ENCODE data around the gene ANKRD44.

The ANKRD44 gene

DNA sequence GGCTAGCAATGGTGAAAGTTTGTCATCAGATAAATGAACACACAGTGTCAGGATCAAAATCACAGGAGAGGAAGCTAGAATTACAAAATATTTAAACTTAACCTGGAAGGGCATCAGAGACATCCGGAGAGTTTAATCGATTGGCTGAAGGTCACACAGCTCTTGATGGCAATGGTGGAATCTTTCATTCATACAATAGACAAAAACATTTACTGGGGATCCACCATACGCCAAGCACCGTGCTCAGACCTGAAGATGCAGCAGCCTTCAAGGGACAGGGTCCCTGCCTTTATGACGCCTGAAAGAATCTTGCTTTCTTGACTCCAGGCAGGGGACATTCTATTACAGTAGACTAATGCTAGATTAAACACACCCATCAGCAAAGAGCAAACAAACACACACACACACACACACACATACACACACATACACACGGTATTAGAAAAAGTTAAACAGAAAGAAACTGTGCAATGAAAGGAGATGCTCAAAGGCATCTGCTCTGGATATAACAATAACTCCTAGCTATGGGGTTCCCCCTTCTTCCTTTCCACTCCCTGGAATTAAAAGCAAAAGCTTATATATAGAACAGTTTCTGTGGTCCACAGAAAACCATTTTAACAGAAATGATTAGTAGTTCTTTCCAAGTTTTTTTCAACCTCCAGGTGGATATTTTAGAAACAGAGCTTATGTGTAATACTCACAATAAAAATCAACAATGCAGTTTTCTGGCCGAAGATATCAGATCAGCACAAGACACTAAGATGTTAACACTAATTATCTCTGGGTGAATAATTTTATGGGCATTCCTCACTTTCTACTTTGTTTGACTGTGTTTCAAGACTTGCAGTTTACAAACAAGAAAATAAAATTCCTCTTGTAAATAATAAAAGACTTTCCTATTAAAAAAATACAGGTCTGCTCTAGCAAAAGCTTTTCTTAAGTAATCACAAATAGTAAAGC lies 151.7 kb downstream of the ANKRD44 start:
- TF ChIP-seq TAF1 (IDR thresholded peaks at IDR 0.05; ENCODE audit: borderline replicate concordance, insufficient read depth, low read length) (no peak), POLR2AphosphoS5 (IDR thresholded peaks at IDR 0.05; ENCODE audit: low read depth, low read length) (no peak), SIN3A (IDR thresholded peaks at IDR 0.05; ENCODE audit: borderline replicate concordance, insufficient read depth, low read length) (no peak), FOXP2 (optimal IDR thresholded peaks at IDR 0.05; ENCODE audit: borderline replicate concordance, extremely low read depth, extremely low read length, insufficient read depth) (no peak)
- TF ChIP-seq, protein P1, sequence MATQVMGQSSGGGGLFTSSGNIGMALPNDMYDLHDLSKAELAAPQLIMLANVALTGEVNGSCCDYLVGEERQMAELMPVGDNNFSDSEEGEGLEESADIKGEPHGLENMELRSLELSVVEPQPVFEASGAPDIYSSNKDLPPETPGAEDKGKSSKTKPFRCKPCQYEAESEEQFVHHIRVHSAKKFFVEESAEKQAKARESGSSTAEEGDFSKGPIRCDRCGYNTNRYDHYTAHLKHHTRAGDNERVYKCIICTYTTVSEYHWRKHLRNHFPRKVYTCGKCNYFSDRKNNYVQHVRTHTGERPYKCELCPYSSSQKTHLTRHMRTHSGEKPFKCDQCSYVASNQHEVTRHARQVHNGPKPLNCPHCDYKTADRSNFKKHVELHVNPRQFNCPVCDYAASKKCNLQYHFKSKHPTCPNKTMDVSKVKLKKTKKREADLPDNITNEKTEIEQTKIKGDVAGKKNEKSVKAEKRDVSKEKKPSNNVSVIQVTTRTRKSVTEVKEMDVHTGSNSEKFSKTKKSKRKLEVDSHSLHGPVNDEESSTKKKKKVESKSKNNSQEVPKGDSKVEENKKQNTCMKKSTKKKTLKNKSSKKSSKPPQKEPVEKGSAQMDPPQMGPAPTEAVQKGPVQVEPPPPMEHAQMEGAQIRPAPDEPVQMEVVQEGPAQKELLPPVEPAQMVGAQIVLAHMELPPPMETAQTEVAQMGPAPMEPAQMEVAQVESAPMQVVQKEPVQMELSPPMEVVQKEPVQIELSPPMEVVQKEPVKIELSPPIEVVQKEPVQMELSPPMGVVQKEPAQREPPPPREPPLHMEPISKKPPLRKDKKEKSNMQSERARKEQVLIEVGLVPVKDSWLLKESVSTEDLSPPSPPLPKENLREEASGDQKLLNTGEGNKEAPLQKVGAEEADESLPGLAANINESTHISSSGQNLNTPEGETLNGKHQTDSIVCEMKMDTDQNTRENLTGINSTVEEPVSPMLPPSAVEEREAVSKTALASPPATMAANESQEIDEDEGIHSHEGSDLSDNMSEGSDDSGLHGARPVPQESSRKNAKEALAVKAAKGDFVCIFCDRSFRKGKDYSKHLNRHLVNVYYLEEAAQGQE (IDR thresholded peaks at IDR 0.05; ENCODE audit: insufficient read depth in 1 of 2, low read depth in 2 of 2, low read length in 2 of 2): no peak

DNA sequence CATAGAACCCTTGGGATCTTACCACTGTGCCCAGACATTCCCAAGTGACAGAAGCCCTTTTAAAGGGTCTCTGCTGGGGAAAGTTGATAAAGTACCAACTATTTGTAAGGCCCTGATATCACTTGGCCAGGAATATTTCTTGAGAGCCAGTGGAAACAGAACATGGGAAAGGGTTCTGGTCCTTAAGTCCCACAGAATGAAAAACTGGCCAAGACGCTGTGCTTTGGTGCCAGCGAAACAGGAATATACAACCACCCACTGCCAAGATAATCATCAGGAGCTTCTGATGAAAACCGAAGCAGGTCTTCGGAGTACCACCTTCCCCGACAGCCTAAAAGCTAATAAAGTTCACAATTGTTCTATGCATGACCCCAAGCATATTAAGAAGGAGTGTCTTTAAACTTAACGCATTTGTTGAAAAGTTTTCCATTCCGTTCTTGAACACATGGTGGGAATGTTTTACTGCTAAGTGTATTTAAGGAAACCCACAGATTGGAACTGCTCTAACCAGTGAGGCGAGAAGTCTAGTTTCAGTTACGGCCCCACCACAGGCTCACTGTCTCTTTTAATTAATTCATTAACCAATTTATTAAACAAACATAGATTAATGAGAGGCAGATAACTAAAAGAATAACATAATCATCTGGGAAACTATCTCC lies 152.6 kb downstream of the ANKRD44 start:
- no peak for TF ChIP-seq TAF1 (IDR thresholded peaks at IDR 0.05; ENCODE audit: borderline replicate concordance, insufficient read depth, low read length)
- TF ChIP-seq, protein P1 (IDR thresholded peaks at IDR 0.05; ENCODE audit: insufficient read depth in 1 of 2, low read depth in 2 of 2, low read length in 2 of 2): no peak
- no peak for TF ChIP-seq FOXP2 (optimal IDR thresholded peaks at IDR 0.05; ENCODE audit: borderline replicate concordance, extremely low read depth, extremely low read length, insufficient read depth)
- no peak for TF ChIP-seq SIN3A (IDR thresholded peaks at IDR 0.05; ENCODE audit: borderline replicate concordance, insufficient read depth, low read length)
- TF ChIP-seq POLR2AphosphoS5 (IDR thresholded peaks at IDR 0.05; ENCODE audit: low read depth, low read length): no peak

DNA sequence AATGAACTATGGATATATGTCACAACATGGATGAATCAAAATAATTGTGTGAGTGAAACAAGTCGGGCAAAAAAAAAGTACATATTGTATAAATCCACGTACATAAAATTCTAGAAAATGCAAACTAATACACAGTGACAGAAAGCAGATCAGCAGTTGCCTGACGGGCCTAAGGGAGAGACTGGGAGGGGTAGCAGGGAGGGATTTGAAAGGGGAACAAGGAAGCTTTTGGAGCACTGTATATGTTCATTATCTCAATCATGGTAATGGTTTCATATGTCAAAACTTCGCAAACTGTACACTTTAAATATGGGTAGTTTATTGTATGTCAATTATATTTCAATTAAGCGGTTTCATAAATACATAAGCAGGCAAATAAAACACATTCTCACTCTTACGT lies 153.8 kb downstream of the ANKRD44 start:
- TF ChIP-seq TAF1 (IDR thresholded peaks at IDR 0.05; ENCODE audit: borderline replicate concordance, insufficient read depth, low read length) (no peak), SIN3A (IDR thresholded peaks at IDR 0.05; ENCODE audit: borderline replicate concordance, insufficient read depth, low read length) (no peak), POLR2AphosphoS5 (IDR thresholded peaks at IDR 0.05; ENCODE audit: low read depth, low read length) (no peak), FOXP2 (optimal IDR thresholded peaks at IDR 0.05; ENCODE audit: borderline replicate concordance, extremely low read depth, extremely low read length, insufficient read depth) (no peak)
- TF ChIP-seq, protein P1 (IDR thresholded peaks at IDR 0.05; ENCODE audit: insufficient read depth in 1 of 2, low read depth in 2 of 2, low read length in 2 of 2): no peak

DNA sequence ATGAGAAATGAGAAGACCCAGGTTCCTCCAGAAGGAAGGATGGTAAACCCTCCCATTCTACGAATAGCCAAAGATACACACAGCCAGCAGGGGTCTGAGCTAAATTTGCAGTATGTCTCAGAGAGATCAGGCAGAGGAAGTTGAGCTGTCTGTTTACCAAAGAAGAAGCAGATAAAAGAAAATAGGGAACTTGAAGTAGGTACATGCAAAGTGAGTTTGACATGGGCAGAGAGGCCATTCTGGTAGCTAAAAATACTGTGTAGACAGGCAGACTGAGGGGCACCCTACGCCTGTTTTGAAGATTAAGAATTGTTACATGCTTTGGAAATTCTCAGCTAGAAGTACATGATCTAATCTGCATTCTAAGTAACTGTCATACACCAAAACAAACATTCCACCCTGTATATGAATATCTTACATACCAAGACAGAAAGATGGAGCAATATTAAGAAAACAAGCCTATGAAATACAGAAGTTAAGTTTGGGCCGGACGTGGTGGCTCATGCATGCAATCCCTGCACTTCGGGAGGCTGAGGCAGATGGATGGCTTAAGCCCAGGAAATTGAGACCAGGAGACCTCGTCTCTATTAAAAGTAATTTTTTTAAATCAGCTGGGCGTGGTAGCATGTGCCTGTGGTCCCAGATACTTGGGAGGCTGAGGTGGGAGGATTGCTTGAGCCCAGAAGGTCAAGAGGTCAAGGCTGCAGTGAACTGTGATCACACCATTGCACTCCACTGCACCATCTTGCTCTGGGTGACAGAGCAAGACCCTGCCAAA lies 157.9 kb downstream of the ANKRD44 start:
- no peak for TF ChIP-seq POLR2AphosphoS5 (IDR thresholded peaks at IDR 0.05; ENCODE audit: low read depth, low read length)
- TF ChIP-seq, protein P1 (IDR thresholded peaks at IDR 0.05; ENCODE audit: insufficient read depth in 1 of 2, low read depth in 2 of 2, low read length in 2 of 2): no peak
- TF ChIP-seq TAF1 (IDR thresholded peaks at IDR 0.05; ENCODE audit: borderline replicate concordance, insufficient read depth, low read length): no peak
- no peak for TF ChIP-seq FOXP2 (optimal IDR thresholded peaks at IDR 0.05; ENCODE audit: borderline replicate concordance, extremely low read depth, extremely low read length, insufficient read depth)
- no peak for TF ChIP-seq SIN3A (IDR thresholded peaks at IDR 0.05; ENCODE audit: borderline replicate concordance, insufficient read depth, low read length)

Data from PFSK-1 (cell line).